GM23338 (cell line): ENCODE measurements around the gene BUB1B. TPM values are rescaled to one million over a fixed set of nuclear protein-coding genes. Genes with fewer than 3 reads are reported as not detected.

ENCODE experiments used
- ATAC-seq: fragments of 200-7000 bp; cut with Tn5 transposase; 3 replicates; pipeline ENCODE4 v1.9.1; 2020
- DNase-seq: peaks from one replicate; pipeline ENCODE4 v3.0.0-alpha.2; 2015; ENCODE audit warnings: low spot score
- H2AFZ ChIP-seq: fragments of 200-600 bp; sonication (generic); 2 replicates; pipeline ENCODE4 v1.8.0; 2016; ENCODE audit warnings: antibody characterized with exemption, mild to moderate bottlenecking, moderate library complexity
- H3F3A ChIP-seq: fragments of 200-600 bp; sonication (generic); replicated peaks from 2 replicates; pipeline ENCODE4 v1.8.0; 2017; ENCODE audit warnings: antibody characterized with exemption, mixed run types, low read depth
- H3K27ac ChIP-seq: fragments of 200-600 bp; sonication (generic); 2 replicates; pipeline ENCODE4 v1.6.1; 2016; ENCODE audit warnings: low read depth
- H3K27me3 ChIP-seq: fragments of 200-600 bp; sonication (generic); 2 replicates; pipeline ENCODE4 v1.8.0; 2016; ENCODE audit warnings: mild to moderate bottlenecking, mixed run types, moderate library complexity; ENCODE audit not compliant: insufficient read depth
- H3K36me3 ChIP-seq: fragments of 200-600 bp; sonication (generic); 2 replicates; pipeline ENCODE4 v1.8.0; 2016; ENCODE audit warnings: mild to moderate bottlenecking; ENCODE audit not compliant: insufficient read depth
- H3K4me1 ChIP-seq: fragments of 200-600 bp; sonication (generic); 2 replicates; pipeline ENCODE4 v1.8.0; 2016; ENCODE audit warnings: mild to moderate bottlenecking, moderate library complexity; ENCODE audit not compliant: insufficient read depth
- H3K4me2 ChIP-seq: fragments of 200-600 bp; sonication (generic); 2 replicates; pipeline ENCODE4 v1.7.1; 2017; ENCODE audit warnings: mixed run types
- H3K4me3 ChIP-seq: fragments of 200-600 bp; sonication (generic); 2 replicates; pipeline ENCODE4 v1.6.1; 2016; ENCODE audit warnings: mixed run types
- H3K79me2 ChIP-seq: fragments of 200-600 bp; sonication (generic); replicated peaks from 2 replicates; pipeline ENCODE4 v1.8.0; 2017; ENCODE audit warnings: mild to moderate bottlenecking; ENCODE audit not compliant: insufficient read depth
- H3K9me2 ChIP-seq: fragments of 200-600 bp; sonication (generic); 2 replicates; pipeline ENCODE4 v1.8.0; 2017; ENCODE audit not compliant: insufficient read depth
- H4K20me1 ChIP-seq: fragments of 200-600 bp; sonication (generic); replicated peaks from 2 replicates; pipeline ENCODE4 v1.8.0; 2017; ENCODE audit warnings: mild to moderate bottlenecking; ENCODE audit not compliant: insufficient read depth
- H3K27ac Mint-ChIP-seq: 2 replicates; pipeline ENCODE4 v1.8.0; 2020; ENCODE audit warnings: inconsistent platforms, mild to moderate bottlenecking, moderate library complexity, mixed read lengths
- H3K27me3 Mint-ChIP-seq: 3 replicates; pipeline ENCODE4 v1.8.0; 2022; ENCODE audit warnings: low read depth, mild to moderate bottlenecking, moderate library complexity, mixed read lengths, inconsistent platforms; ENCODE audit not compliant: insufficient read depth, poor library complexity
- H3K36me3 Mint-ChIP-seq: 3 replicates; pipeline ENCODE4 v1.8.0; 2021; ENCODE audit warnings: low read depth, mild to moderate bottlenecking, inconsistent platforms, moderate library complexity, mixed read lengths
- H3K4me1 Mint-ChIP-seq: 3 replicates; pipeline ENCODE4 v1.8.0; 2020; ENCODE audit warnings: mild to moderate bottlenecking, inconsistent platforms, mixed read lengths
- H3K4me3 Mint-ChIP-seq: 3 replicates; pipeline ENCODE4 v1.8.0; 2021; ENCODE audit warnings: moderate library complexity, mild to moderate bottlenecking, inconsistent platforms, mixed read lengths
- H3K9me3 Mint-ChIP-seq: 3 replicates; pipeline ENCODE4 v1.8.0; 2020; ENCODE audit warnings: moderate library complexity, mild to moderate bottlenecking, inconsistent platforms, mixed read lengths
- CTCF ChIP-seq, 2 experiments: fragments of 200-600 bp in 1 of 2; sonication (generic) in 1 of 2; conservative IDR thresholded peaks; 2 replicates each; pipeline versions ENCODE4 v1.5.1 to v1.6.1; 2016 to 2017; ENCODE audit warnings: antibody characterized with exemption in 2 of 2, low read depth in 2 of 2, mild to moderate bottlenecking in 2 of 2, moderate library complexity in 1 of 2
- ETS1 ChIP-seq: IDR thresholded peaks from 2 replicates; pipeline ENCODE4 v1.6.1; 2016; ENCODE audit warnings: antibody characterized with exemption
- EZH2phosphoT487 ChIP-seq: fragments of 200-600 bp; sonication (generic); IDR thresholded peaks from one replicate; pipeline ENCODE4 v1.8.1; 2018; ENCODE audit warnings: antibody characterized with exemption; ENCODE audit not compliant: unreplicated experiment
- JUNB ChIP-seq: IDR thresholded peaks from one replicate; pipeline ENCODE4 v1.6.1; 2016; ENCODE audit warnings: antibody characterized with exemption; ENCODE audit not compliant: unreplicated experiment
- NANOG ChIP-seq: IDR thresholded peaks from 2 replicates; pipeline ENCODE4 v1.6.1; 2016; ENCODE audit warnings: antibody characterized with exemption, borderline replicate concordance
- POLR2AphosphoS5 ChIP-seq: IDR thresholded peaks from 2 replicates; pipeline ENCODE4 v1.6.1; 2016; ENCODE audit warnings: antibody characterized with exemption, low read depth
- REST ChIP-seq: IDR thresholded peaks from one replicate; pipeline ENCODE4 v1.6.1; 2018; ENCODE audit warnings: antibody characterized with exemption; ENCODE audit not compliant: unreplicated experiment
- STAT1 ChIP-seq: IDR thresholded peaks from one replicate; pipeline ENCODE4 v1.6.1; 2016; ENCODE audit warnings: antibody characterized with exemption; ENCODE audit not compliant: unreplicated experiment
- ZNF114 ChIP-seq: fragments of 250-450 bp; sonication (Bioruptor Pico); IDR thresholded peaks from 2 replicates; pipeline ENCODE4 v1.5.0; 2020; ENCODE audit warnings: mild to moderate bottlenecking, moderate library complexity
- ZNF331 ChIP-seq: fragments of 250-450 bp; sonication (Bioruptor Pico); IDR thresholded peaks from 2 replicates; pipeline ENCODE4 v1.5.0; 2020; ENCODE audit warnings: low read depth, mild to moderate bottlenecking, moderate library complexity
- polyA plus RNA-seq: library from polyadenylated mRNA; unstranded; fragments of >200 nt; fragmentation: Nextera tagmentation; extraction: Ambion mirVana; gene quantifications from 2 replicates; pipeline ENCODE4 v1.2.1, GENCODE V29; 2016
- total RNA-seq: library from RNA; depleted of rRNA; stranded (reverse); fragments of >200 nt; shearing (Covaris generic); gene quantifications from 2 replicates; pipeline ENCODE4 v1.2.3, GENCODE V29; 2014

The BUB1B gene
- total and polyA plus RNA-seq, 2 experiments from 2014 or later = 77.7 to 160 TPM

- Histone ChIP-seq H3F3A (peaks cover 12% of the 10 kb centered on the region; the same call in 1 of the 2 replicates), H3K4me1 (peaks cover 14% of the 10 kb centered on the region), H3K9me2 (no peaks in the 10 kb centered on the region), H3K27me3 (peaks cover 8% of the 10 kb centered on the region; the same call in 1 of the 2 replicates), H3K36me3 (no peaks in the 10 kb centered on the region), H4K20me1 (no peaks in the 10 kb centered on the region), H3K4me3 (peak overlapping the region; percentile 51), H3K4me2 (peak overlapping the region; percentile 78), H3K79me2 (no peaks in the 10 kb centered on the region), H3K27ac (no peak overlapping the region), H2AFZ (peak overlapping the region; percentile 98)
- peaks cover 26% of the 10 kb centered on the region for H3K4me1 Mint-ChIP-seq
- H3K4me3 Mint-ChIP-seq = peak overlapping the region; percentile 68
- DNase-seq (peak; percentile 40), ATAC-seq (peak; percentile 10)
- TF ChIP-seq NANOG (no peak), REST (no peak), STAT1 (no peak), ZNF331 (no peak), ETS1 (no peak), POLR2AphosphoS5 (no peak), JUNB (no peak)
- H3K36me3 Mint-ChIP-seq = no peaks in the 10 kb centered on the region; the same call in 2 of the 3 replicates
- peak overlapping the region; percentile 71 for H3K27ac Mint-ChIP-seq
- no peaks in the 10 kb centered on the region for H3K9me3 Mint-ChIP-seq
- H3K27me3 Mint-ChIP-seq = peaks cover 17% of the 10 kb centered on the region
Measured at GRCh38 chr15:40239693-40240618, 79.1 kb downstream of the BUB1B start.

- no peaks in the 10 kb centered on the region; the same call in 2 of the 3 replicates for H3K36me3 Mint-ChIP-seq
- no peak for ATAC-seq
- no peak overlapping the region for H3K4me3 ChIP-seq
Measured at GRCh38 chr15:40240619-40241221, 79.9 kb downstream of the BUB1B start.

More at GRCh38 chr15:40240619-40241221, 79.9 kb downstream of the BUB1B start:
- no peak for DNase-seq
- peaks cover 19% of the 10 kb centered on the region for H3K27me3 Mint-ChIP-seq
- H3K79me2 ChIP-seq = no peaks in the 10 kb centered on the region
- H3K4me1 ChIP-seq = peaks cover 17% of the 10 kb centered on the region
- H3K4me2 ChIP-seq = no peak overlapping the region
- H3K36me3 ChIP-seq = no peaks in the 10 kb centered on the region
- TF ChIP-seq CTCF (conservative IDR thresholded peaks at IDR 0.05; ENCODE audit: low read depth in 2 of 2) (no peak), ZNF114 (CRISPR knock-in tag) (no peak), ZNF331 (no peak), EZH2phosphoT487 (no peak), POLR2AphosphoS5 (no peak), JUNB (no peak)
- H4K20me1 ChIP-seq = no peaks in the 10 kb centered on the region
- H3F3A ChIP-seq = peaks cover 12% of the 10 kb centered on the region; the same call in 1 of the 2 replicates
- no peak overlapping the region for H3K27ac Mint-ChIP-seq
- no peaks in the 10 kb centered on the region for H3K9me2 ChIP-seq
- no peak overlapping the region for H2AFZ ChIP-seq
- H3K4me1 Mint-ChIP-seq = peaks cover 32% of the 10 kb centered on the region
- no peak overlapping the region for H3K4me3 Mint-ChIP-seq
- no peak overlapping the region for H3K27ac ChIP-seq
- H3K27me3 ChIP-seq = peaks cover 8% of the 10 kb centered on the region; the same call in 1 of the 2 replicates
- no peaks in the 10 kb centered on the region for H3K9me3 Mint-ChIP-seq
